Stimulated activated CD8-positive, alpha-beta memory T cell treated with anti-CD3 and anti-CD28 coated beads, Interleukin-2, amount 100 ng/mL, for 48 hours (primary cell): ENCODE results near the gene HRC.
"Not testable (repeated sequence)": the region's sequence is repeated elsewhere in the genome, so short reads cannot be mapped to it uniquely, and the experiment has no call there.

Experiments used
- DNase-seq, 2 donors: peaks; one replicate each; pipeline ENCODE4 v3.0.0-alpha.2; 2020; ENCODE audit warnings: low read depth in 2 of 2

HRC gene

DNA sequence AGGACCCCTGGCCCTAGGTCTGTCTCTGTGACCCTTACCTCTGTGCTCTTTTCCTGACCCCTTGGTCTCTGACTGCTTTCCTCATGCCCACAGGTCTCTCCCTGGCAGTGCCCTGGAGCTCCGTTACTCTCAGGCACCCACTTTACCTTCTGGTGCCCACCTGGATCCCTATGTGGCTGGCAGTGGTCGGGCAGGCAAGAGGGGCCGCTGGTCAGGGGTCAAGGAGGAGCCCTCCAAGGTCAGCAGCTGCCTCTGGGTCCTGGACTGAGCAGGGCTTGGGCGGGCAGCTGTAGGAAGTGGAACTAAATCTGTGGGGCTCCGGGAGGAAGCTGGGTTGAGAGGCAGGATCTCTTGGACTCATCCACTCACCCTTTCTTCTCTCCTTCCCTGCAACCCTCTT, 19.5 kb downstream of the HRC start:
- no peak for DNase-seq

DNA sequence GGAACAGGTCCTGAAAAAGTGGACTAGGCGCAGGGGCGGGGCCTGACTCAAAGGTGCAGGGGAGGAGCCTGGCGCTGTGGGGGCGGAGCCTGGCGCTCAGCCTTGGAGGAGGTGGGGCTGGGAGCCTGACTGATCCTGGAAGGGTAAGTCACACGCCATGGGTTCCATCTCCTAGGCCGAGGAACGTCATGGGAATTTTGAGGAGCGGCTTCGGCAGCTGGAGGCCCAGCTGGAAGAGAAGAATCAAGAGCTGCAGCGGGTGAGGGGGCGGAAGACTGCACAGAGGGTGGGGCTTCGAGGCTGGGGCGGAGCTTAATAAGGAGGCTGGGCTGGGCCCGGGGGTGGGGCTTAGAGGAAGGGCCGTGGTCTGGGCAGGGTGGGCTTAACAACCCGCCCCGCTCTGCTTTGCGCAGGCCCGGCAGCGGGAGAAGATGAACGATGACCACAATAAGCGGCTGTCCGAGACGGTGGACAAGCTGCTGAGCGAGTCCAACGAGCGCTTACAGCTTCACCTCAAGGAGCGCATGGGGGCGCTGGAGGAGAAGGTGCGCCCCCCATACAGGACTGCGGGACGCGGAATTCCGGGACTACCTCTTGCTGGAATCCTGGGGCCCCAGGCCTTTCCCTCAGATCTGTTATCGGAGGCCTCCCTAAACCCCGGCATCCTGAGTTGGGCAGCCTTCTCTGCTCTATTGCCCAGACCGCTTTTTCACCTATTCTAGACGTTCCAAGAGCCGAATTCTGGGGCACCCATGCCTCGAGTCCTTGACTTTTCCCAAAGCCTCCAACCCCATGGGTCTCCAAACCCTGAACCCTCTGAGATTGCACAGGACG, 21.4 kb downstream of the HRC start:
- DNase-seq: peak in 1 of 2 donors; percentile 51

DNA sequence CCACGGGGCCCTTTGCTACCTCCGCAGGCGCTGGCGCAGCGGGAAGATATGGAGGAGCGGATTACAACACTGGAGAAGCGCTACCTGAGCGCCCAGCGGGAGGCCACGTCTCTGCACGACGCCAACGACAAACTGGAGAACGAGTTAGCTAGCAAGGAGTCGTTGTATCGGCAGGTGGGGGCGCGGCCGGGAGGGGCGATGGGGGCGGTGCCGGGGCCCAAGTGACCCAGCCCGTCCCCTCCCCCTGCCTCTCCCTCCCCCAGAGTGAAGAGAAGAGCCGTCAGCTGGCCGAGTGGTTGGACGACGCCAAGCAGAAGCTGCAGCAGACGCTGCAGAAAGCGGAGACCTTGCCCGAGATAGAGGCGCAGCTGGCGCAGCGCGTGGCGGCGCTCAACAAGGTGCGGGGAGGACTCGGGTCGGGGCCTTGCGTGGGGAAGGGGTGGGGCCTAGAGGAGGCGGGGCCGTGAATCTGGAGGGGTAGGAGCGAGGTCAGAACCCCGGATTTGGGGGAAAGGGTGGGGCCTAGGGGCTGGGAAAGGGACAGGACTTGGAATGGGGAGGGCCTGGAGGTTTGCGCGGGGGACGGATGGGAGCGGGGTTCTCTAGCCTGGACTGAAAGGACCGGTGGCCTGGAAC, 22.1 kb downstream of the HRC start:
- DNase-seq: no peak

DNA sequence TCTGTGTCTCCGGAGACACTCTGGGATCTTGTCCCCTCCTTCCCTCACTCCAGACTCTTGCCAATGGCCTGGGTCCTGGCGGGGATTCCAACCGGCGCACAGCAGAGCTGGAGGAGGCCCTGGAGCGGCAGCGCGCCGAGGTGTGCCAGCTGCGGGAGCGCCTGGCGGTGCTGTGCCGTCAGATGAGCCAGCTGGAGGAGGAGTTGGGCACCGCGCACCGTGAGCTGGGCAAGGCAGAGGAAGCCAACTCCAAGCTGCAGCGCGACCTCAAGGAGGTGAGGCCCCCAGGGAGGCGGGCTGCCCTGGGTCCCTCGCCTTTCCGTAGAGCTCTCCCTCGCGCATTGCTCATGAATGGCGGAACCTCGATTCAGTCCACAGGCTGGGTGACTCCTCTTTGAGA, 24.9 kb downstream of the HRC start:
- DNase-seq: no peak

DNA sequence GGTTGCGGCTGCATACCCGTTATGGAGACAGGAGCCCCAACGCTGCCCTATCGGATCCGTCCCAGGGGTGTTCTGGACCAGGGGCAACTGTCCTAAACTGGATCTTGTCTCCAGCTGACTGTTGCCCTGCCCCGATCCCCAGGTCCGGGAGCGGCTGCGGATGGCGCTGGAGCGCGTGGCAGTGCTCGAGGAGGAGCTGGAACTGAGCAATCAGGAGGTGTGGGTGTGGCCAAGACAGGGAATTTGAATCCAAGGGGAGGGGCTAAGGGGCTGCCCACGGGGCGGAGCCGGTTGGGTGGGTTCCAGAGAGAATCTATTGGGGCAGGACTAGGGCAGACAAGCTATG, 26.0 kb downstream of the HRC start:
- DNase-seq: no peak

DNA sequence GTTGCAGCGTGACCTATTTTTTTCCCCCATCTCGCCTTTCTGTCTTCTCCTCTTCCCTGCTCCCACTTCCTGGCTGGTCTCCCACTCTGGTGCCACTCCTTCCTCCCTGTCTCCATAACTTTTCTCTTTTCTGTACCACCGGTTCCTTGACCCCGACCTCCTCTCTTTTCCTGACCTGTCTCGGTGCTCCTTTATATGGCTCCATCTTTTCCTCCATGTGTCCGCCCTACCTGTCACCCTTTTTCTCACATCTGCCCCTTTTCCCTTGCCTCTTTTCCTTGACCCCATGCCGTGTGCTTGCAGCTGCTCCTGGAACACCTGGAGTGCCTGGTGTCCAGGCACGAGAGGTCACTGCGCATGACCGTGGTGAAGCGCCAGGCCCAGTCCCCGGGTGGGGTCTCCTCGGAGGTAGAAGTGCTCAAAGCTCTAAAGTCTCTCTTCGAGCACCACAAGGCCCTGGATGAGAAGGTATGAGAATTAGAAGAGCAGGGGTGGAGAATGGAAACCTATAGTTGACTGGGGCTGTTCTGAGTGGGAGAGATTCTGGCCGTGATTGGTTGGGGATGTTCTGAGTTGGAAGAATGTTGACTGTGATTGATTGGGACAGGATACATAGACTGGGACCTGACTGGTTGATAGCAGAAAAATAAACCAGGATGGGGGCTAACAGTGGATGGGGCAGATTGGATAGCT, 26.5 kb downstream of the HRC start:
- DNase-seq: no peak

DNA sequence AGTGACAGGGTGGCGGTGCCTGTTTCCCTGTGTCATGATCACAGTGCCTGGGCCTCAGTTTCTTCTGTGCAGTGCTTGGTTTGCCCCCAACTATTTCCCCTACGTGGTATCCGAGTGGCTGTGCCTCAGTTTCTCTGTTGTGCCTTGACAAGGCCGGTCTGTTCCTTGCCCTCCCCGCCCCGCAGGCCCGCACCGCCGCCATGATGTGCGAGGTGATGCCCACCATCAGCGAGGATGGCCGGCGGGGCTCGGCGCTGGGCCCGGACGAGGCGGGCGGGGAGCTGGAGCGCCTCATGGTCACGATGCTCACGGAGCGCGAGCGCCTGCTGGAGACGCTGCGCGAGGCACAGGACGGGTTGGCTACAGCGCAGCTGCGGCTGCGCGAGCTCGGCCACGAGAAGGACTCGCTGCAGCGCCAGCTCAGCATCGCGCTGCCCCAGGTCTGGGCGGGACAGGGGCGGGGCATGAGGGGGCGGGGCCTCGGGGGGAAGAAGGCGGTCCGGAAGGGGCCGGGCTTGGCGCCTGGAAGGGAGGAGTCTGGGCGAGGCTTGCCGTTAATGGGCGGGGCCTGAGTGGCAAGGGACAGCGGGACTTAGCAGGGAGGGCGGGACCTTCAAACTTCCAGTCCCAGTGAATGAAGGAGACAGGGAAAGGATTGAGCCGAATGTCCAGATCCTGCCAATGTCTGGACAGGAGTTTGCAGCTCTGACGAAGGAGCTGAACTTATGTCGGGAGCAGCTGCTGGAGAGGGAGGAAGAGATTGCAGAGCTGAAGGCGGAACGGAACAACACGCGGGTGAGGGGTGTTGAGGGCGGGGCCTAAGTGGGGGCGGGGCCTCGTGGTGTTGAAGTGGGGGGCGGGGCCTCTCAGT, 27.3 kb downstream of the HRC start:
- DNase-seq: peak; percentile 87 to 94

DNA sequence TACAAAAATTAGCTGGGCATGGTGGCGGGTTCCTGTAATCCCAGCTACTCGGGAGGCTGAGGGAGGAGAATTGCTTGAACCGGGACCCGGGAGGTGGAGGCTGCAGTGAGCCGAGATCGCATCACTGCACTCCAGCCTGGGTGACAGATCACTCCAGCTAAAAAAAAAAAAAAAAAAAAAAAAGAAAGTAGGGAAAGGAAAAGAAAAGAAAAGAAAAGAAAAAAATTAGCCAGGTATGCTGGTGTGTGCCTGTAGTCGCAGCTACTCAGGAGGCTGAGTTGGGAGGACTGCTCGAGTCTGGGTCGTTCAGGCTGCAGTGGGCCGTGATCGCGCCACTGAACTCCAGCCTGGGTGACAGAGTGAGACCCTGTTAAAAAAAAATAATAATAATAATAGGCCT, 28.0 kb downstream of the HRC start:
- DNase-seq: not testable (repeated sequence)

DNA sequence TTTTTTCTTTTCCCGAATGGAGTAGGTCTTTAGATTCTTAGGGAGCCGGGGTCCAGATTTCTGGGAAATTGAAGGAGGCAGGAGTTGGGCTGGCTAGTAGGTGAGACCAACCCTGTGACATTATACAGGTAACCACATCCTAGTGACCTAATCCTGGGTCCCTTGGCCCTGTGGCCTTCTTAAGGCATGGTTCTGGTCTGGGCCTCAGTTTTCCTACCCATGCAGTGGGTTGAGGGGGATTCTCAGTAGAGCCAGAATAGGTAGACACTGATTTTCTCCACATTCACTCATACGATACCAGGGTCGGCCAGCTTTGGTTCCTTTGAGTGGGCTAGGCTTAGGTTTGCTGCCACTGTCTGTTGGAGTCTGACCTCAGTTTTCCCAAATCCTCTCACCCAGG, 28.6 kb downstream of the HRC start:
- DNase-seq: no peak

DNA sequence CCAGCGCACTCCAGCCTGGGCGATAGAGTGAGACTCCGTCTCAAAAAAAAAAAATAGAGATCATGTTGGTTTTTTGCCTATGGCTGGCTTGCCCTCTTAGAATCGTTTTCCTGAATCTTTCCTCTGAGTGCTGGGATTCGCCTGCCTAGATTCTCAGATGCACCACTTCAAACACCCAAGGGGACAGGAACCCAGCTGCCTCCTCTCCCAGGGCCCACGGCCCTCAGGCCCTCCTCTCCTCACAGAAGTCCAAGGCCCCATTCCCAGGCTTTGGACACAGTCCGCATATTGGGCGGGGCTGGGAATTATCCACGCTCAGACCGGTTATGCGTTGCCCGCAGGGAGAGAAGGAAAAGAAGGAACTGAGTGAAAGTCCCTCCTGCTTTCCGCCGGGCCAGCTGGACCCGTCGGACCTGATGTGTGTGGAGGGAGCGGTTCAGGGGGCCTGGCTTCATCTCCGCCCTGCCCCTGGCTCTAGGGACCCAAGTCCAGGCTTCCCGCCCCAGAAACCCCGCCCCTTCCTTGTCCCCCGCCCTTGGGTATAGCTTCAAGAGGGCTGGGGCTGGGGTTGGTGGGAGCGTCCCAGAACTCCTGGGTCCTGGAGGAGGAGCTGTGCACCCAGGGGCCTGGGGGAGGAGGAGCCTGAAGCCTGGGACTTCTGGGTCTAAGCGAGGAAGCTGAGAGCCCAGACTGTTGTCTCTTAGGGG, 30.0 kb downstream of the HRC start:
- DNase-seq: no peak

DNA sequence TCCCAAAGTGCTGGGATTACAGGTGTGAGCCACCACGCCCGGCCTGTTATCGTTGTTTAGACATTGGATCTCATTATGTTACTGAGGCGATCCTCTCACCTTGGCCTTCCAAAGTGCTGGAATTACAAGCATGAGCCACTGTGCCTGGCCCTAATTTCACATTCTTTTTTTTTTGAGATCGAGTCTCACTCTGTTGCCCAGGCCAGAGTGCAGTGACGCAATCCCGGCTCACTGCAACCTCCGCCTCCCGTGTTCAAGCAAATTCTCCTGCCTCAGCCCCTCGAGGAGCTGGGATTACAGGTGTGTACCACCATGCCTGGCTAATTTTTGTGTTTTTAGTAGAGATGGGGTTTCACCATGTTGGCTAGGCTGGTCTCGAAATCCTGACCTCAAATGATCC, 31.9 kb downstream of the HRC start:
- not testable (repeated sequence) for DNase-seq

DNA sequence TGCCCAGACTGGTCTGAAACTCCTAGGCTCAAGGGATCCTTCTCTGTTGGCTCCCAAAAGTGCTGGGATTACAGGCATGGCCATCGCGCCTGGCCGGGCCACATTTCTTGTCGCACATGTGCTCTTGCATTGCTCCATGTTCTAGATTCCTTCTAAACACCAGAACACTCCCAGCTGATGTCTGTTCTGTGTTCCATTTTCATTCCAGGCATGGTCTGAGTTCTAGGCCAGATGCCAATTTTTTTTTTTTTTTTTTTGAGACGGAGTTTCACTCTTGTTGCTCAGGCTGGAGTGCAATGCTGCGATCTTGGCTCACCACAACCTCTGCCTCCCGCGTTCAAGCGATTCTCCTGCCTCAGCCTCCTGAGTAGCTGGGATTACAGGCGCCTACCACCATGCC, 33.4 kb downstream of the HRC start:
- DNase-seq: not testable (repeated sequence)

DNA sequence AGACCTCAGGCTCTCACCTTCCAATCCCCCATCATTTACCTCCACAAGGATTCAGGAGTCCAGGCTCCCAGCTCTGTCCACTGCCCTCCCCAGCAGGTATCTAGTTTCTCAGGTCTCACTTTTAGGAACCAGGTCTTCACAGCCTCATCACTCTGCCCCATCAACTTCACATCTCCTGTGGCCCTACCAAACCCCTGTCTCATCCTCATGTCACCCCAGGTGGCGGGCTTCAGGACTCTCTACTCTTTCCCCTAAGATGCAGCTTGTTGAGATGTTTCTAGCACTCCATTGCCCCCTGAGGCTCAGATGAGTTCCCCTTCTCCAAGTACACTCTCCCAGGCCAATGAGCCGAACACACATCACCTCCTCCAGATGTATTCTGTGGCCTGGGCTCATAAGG, 34.3 kb downstream of the HRC start:
- no peak for DNase-seq

DNA sequence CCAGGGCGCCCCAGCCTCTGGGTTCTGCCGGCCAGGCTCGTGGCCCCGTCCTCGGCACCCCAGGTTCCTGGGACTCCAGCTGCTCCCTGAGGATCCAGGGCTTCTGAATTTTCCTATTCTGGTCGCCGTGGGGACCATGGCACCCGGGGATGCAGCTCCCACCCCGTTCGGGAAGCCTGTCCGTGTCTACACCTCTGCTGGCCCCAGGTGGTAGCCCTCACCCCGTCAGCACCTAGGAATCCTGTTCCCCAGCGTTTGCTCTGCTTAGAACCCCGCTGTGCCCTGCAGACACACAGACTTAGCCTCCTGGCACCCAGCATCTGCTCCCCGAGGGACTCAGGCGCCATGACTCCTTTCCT, 34.9 kb downstream of the HRC start:
- no peak for DNase-seq

DNA sequence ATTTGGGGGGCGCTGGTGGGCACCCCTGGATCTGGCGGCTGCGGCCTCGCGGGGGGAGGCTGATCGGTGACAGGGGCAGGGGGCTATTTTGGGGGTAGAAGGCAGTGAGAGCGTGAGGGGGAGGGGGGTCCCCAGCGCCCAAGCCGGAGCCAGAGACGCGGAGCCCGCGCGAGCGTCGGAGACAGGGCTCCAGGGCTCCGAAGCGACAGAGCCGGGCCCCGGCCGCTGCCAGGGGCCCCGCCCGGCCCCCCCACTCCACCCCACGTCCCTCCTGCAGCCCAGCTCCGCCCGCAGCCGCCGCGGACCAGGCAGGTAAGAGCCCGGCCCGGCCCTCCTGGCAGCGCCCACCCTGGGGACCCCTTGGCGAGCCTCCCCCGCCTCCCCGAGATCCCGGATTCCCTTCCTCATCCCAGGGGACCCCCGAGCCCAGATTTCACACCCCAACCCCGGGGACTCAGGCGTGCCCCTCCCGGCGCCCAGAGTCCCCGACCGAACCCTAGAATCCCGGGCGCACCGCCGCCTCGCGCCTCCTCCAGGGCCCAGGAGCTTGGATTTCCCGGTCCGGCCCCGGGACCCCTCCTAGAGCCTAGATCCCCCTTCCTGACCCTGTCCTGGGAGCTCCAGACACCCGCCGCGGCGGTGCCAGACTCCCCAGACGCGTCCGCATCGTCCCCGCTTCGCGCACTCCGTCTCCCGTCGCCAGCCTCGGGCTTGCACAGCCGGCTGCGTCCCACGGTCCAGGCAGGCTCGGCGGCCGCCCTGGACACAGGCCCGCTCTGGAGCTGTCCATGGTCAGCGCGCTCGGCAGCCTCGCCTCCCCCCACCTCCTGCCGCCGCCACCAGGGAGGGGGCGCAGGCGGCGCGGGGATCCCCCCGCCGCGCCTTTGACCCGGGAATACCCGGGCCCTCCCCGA, 35.5 kb downstream of the HRC start, which contains the start of gene PPFIA3:
TSS of gene PPFIA3 (plus strand) at position 134 of the 914 bp plus-strand sequence. CDS start 8,330 bp downstream, outside the sequence.
- DNase-seq: no peak

DNA sequence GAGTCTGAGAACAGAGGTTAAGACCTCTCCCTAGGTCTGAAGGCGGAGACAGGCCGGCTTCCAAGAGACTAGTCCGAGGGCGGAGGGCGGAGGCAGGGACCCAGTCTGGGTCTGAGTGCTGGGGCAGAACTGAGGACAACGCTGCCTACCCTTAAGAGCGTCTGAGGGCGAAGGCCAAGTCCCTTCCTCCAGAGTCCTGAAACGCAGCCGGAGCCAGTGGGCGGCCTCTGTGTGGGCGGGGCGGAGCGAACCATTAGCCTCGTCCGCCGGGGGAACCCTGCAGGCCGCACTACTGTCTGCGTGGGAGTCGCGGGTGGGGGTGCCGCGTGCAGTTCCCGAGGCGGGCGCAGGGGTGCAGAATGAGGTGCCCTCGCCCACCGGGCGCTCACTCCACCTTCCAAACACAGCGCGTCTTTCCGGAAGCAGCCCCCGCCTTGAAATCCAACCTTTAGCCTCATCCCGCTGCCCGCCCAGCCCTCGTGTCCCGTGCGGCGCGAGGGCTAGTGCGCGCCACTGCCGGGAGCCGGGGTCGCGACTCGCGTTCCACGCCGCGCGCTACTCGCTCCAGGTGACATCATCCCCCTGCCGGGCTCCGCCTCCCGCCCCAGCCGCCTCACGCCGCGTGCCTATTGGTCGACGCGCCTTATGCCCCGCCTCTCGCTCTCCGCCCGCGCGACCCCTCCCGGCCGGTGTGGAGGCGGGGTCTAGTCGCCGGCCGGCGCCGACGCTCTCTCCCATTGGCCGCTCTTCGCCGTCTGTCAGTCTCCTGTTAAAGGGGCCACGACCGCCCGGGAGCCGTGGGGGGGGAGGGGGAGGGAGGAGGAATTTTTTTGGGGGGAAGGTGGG, 36.4 kb downstream of the HRC start, which contains the start of gene C19orf73:
TSS of gene C19orf73 (minus strand) at position 579 of the 846 bp plus-strand sequence. CDS start at position 458, 121 bp downstream.
- DNase-seq: peak; percentile 92 to 93

DNA sequence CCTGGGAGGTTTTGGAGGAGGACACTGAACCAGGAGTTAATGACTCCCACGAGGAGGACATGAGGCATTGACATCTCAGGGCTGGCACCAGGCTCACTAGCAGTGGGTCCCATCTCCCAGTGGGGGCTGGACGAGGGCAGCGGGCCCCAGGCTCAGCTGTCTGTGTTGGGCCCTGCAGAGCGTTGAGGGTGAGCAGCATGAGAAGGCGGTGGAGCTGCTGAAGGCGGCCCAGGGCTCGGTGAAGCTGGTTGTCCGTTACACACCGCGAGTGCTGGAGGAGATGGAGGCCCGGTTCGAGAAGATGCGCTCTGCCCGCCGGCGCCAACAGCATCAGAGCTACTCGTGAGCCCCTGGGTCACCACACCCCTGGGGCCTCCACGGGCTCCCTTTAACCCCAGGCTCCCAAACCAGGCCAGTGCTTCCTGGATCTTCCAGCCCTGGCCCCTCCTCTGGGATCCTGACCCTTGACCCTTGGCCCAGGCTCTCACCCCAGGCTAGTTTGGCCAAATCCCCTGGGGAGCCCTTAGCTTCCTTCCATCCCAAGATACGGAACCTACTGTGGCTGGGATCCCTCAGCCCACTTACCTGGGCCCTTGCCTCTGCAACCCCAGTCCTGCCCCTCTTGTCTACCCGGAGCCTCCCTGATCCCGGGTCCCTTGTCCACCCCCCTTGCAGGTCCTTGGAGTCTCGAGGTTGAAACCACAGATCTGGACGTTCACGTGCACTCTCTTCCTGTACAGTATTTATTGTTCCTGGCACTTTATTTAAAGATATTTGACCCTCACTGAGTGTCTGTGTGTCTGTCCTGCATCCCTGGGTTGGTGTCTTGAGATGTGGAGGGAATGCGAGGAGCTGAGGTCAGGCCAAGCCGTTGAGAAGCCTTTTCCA, 37.3 kb downstream of the HRC start:
- no peak for DNase-seq

DNA sequence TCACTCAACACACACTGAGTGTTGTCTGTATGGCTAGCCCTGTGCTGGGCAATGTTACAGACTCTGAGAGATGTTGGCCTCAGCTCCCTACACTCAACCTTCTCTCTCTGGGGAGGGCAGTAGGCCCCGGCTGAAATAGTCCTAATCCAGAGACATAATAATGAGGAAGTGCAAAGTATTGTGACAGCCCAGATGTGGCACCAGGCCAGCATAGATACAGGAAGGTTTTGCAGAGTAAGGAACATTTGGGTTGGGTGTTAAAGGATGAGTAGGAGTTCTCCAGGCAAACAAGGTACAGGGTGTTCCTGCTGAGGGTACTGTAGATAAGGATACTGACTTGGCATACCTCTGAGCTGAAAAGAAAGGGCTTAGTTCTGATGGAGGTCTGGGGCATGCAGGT, 38.7 kb downstream of the HRC start:
- no peak for DNase-seq
